Skeletal muscle cell (primary cell): ENCODE data around the gene NKG7.

Experiments
- DNase-seq: peaks from one replicate; pipeline ENCODE4 v3.0.0-alpha.2; 2010; ENCODE audit warnings: low read depth
- H3K4me3 ChIP-seq: 2 replicates; pipeline ENCODE4 v1.5.1; 2011; ENCODE audit warnings: low read depth, mild to moderate bottlenecking, control low read depth, low read length, moderate library complexity

Gene NKG7

DNA sequence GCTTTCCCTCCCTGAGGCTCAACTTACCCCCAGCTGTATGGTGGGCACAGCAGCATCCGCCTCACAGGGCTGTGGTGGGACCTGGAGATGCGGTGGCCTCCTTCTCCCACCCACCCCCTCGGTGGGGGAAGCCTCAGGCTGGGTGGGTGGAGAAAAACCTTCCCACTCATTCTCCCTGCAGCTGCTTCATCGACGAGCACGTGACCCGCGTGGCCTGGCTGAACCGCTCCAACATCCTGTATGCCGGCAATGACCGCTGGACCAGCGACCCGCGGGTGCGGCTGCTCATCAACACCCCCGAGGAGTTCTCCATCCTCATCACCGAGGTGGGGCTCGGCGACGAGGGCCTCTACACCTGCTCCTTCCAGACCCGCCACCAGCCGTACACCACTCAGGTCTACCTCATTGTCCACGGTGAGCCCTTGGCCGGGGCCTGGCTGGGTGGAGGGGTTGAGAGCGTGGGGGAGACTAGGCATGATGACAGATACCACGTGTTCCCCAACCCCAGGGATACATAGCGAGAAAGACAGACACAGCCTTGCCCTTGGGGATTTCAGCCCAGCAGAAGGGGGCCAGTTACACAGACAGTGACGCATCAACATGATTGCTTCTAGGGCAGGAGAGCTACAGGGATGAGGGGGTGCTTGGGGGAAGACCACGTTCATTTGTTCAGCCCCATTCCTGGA, 48.8 kb downstream of the NKG7 start:
- H3K4me3 ChIP-seq: no peak overlapping the region
- no peak for DNase-seq

DNA sequence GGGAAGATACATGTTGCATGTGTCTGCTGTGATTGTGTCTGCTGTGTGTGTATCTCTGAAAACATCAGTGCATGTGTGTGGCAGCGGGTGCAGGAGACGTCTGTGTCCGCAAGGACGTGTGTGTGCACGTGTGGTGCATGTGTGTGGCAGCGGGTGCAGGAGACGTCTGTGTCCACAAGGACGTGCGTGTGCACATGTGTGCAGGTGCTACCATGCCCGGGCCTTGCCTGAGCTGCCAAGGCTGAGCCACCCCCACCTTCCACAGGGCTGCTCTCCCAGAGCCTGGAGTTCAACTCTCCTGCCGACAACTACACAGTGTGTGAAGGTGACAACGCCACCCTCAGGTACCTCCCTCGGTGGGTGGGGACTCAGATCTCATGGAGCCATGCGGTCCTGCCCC, 50.7 kb downstream of the NKG7 start:
- H3K4me3 ChIP-seq: no peak overlapping the region
- no peak for DNase-seq
